A549 (cell line): ENCODE data around the gene FAM110D.

Source experiments
- BCL3 ChIP-seq: fragments of >200 bp; sonication (Bioruptor Twin); formaldehyde crosslinking; IDR thresholded peaks from 3 replicates; pipeline ENCODE4 v1.6.1; 2016
- BHLHE40 ChIP-seq: IDR thresholded peaks from 2 replicates; pipeline ENCODE4 v1.6.1; 2012; ENCODE audit warnings: low read depth, low read length, inconsistent platforms
- CEBPB ChIP-seq, 2 experiments: fragments of >200 bp in 1 of 2; sonication (Bioruptor Twin) in 1 of 2; formaldehyde crosslinking in 1 of 2; IDR thresholded peaks; 2 replicates each; pipeline ENCODE4 v1.6.1; 2012 to 2016
- CTCF ChIP-seq: fragments of >200 bp; sonication (Bioruptor Twin); formaldehyde crosslinking; IDR thresholded peaks from 3 replicates; pipeline ENCODE4 v1.5.1; 2016
- JUNB ChIP-seq: fragments of >200 bp; sonication (Bioruptor Twin); formaldehyde crosslinking; IDR thresholded peaks from 2 replicates; pipeline ENCODE4 v1.6.1; 2016
- MAX ChIP-seq: IDR thresholded peaks from 2 replicates; pipeline ENCODE4 v1.6.1; 2012
- MAZ ChIP-seq: fragments of 150-350 bp; IDR thresholded peaks from 2 replicates; pipeline ENCODE4 v1.6.1; 2014; ENCODE audit warnings: antibody characterized with exemption, low read depth, low read length, borderline replicate concordance
- POLR2A ChIP-seq: IDR thresholded peaks from 2 replicates; pipeline ENCODE4 v1.6.1; 2012; ENCODE audit warnings: mild to moderate bottlenecking, low read length
- POLR2AphosphoS2 ChIP-seq: conservative IDR thresholded peaks from 2 replicates; pipeline ENCODE4 v1.6.1; 2012; ENCODE audit warnings: low read length, improper control_type of control experiment, inconsistent platforms
- RNF2 ChIP-seq: fragments of 200-600 bp; sonication (generic); IDR thresholded peaks from 2 replicates; pipeline ENCODE4 v1.6.1; 2016; ENCODE audit warnings: low read depth, mild to moderate bottlenecking, antibody characterized with exemption, moderate library complexity, borderline replicate concordance
- SMC3 ChIP-seq: fragments of >200 bp; sonication (Bioruptor Twin); formaldehyde crosslinking; IDR thresholded peaks from 3 replicates; pipeline ENCODE4 v1.6.1; 2018; ENCODE audit warnings: inconsistent platforms
- USF2 ChIP-seq: fragments of 450-650 bp; IDR thresholded peaks from 2 replicates; pipeline ENCODE4 v1.6.1; 2014; ENCODE audit warnings: antibody characterized with exemption
- ZC3H11A ChIP-seq: fragments of 450-650 bp; IDR thresholded peaks from 2 replicates; pipeline ENCODE4 v1.6.1; 2014; ENCODE audit warnings: antibody characterized with exemption, mild to moderate bottlenecking

GRCh38 chr1:26142159-26142558 is 16.7 kb upstream of the FAM110D start:
- TF ChIP-seq CEBPB (IDR thresholded peaks at IDR 0.05) (no peak), USF2 (no peak), JUNB (no peak), RNF2 (no peak), BHLHE40 (no peak), MAX (no peak), BCL3 (no peak), CTCF (no peak), POLR2A (no peak), MAZ (no peak), SMC3 (no peak), POLR2AphosphoS2 (no peak), ZC3H11A (no peak)
